Natural killer cell (primary cell): Measurements from ENCODE around the gene PCYOX1L. TPM values are rescaled to one million over a fixed set of nuclear protein-coding genes. Genes with fewer than 3 reads are reported as not detected.

Experiments used
- ATAC-seq, 3 donors: fragments of 150-1000 bp in 2 of 3; fragments of 200-7000 bp in 1 of 3; cut with Tn5 transposase; 1 replicate in 1 of 3; 2 replicates in 2 of 3; pipeline ENCODE4 v1.10.0; 2021; ENCODE audit warnings: mild to moderate bottlenecking in 2 of 3, moderate library complexity in 2 of 3
- DNase-seq, 2 donors: peaks; one replicate each; pipeline versions ENCODE4 v3.0.0 to v3.0.0-alpha.2; 2013 to 2021; ENCODE audit warnings: mixed read lengths in 1 of 2
- H3K27ac ChIP-seq: one replicate; pipeline ENCODE4 v1.5.1; 2013; ENCODE audit warnings: mild to moderate bottlenecking, low read length
- H3K27me3 ChIP-seq: one replicate; pipeline ENCODE4 v1.6.1; 2013; ENCODE audit warnings: low read length; ENCODE audit not compliant: control insufficient read depth, insufficient read depth
- H3K36me3 ChIP-seq: one replicate; pipeline ENCODE4 v1.6.1; 2013; ENCODE audit warnings: low read length; ENCODE audit not compliant: control insufficient read depth, insufficient read depth
- H3K4me1 ChIP-seq: one replicate; pipeline ENCODE4 v1.6.1; 2013; ENCODE audit warnings: low read length; ENCODE audit not compliant: control insufficient read depth, insufficient read depth
- H3K4me3 ChIP-seq: one replicate; pipeline ENCODE4 v1.5.1; 2013; ENCODE audit warnings: low read length
- H3K9me3 ChIP-seq: one replicate; pipeline ENCODE4 v1.6.1; 2013; ENCODE audit warnings: low read length; ENCODE audit not compliant: control insufficient read depth, insufficient read depth
- H3K27ac Mint-ChIP-seq, 2 donors: one replicate each; pipeline ENCODE4 v1.8.0; 2022; ENCODE audit warnings: mild to moderate bottlenecking in 2 of 2, mixed read lengths in 2 of 2, moderate library complexity in 1 of 2
- H3K27me3 Mint-ChIP-seq, 2 donors: one replicate each; pipeline ENCODE4 v1.8.0; 2022; ENCODE audit warnings: low read depth in 2 of 2, mixed read lengths in 2 of 2
- H3K36me3 Mint-ChIP-seq: one replicate; pipeline ENCODE4 v1.8.0; 2022; ENCODE audit warnings: mixed read lengths
- H3K4me1 Mint-ChIP-seq, 2 donors: one replicate each; pipeline ENCODE4 v1.8.0; 2022; ENCODE audit warnings: mixed read lengths in 2 of 2
- H3K4me3 Mint-ChIP-seq: one replicate; pipeline ENCODE4 v1.8.0; 2022; ENCODE audit warnings: mild to moderate bottlenecking, moderate library complexity, mixed read lengths
- H3K9me3 Mint-ChIP-seq, 2 donors: one replicate each; pipeline ENCODE4 v1.8.0; 2022; ENCODE audit warnings: mixed read lengths in 2 of 2
- CTCF ChIP-seq: fragments of 200-600 bp; IDR thresholded peaks from one replicate; pipeline ENCODE4 v1.8.0; 2022; ENCODE audit warnings: antibody characterized with exemption
- WGBS: methylation state at CpG from one replicate; pipeline ENCODE4 v1.1.7; 2013; ENCODE audit warnings: missing lambda C conversion rate; ENCODE audit not compliant: insufficient coverage; 5-methylcytosine and 5-hydroxymethylcytosine counted together
- intact Hi-C: fragments of 100-400 bp; cut with micrococcal nuclease; formaldehyde crosslinking; loops from one replicate; pipeline ENCODE4 v1.14.2; 2022
- total RNA-seq, 4 donors: library from RNA; stranded (reverse); fragments of 120-200 nt in 1 of 4; gene quantifications; one replicate each; pipeline versions ENCODE4 v1.2.3 to v1.2.4, GENCODE V29; 2013 to 2022

Gene PCYOX1L
- total RNA-seq, 3 donors from 2014 or later (not counting 1 experiment from before 2014, with no cell fraction given), result 16.6 to 18.1 (median 16.8) TPM

DNA sequence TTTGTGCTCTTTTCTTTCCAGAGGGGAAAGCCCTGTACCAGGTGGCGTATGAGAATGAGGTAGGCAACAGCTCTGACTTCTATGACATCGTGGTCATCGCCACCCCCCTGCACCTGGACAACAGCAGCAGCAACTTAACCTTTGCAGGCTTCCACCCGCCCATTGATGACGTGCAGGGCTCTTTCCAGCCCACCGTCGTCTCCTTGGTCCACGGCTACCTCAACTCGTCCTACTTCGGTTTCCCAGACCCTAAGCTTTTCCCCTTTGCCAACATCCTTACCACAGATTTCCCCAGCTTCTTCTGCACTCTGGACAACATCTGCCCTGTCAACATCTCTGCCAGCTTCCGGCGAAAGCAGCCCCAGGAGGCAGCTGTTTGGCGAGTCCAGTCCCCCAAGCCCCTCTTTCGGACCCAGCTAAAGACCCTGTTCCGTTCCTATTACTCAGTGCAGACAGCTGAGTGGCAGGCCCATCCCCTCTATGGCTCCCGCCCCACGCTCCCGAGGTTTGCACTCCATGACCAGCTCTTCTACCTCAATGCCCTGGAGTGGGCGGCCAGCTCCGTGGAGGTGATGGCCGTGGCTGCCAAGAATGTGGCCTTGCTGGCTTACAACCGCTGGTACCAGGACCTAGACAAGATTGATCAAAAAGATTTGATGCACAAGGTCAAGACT, 10.3 kb downstream of the PCYOX1L start:
- H3K4me3 Mint-ChIP-seq, result no peak overlapping the region
- no peaks in the 10 kb centered on the region for H3K27me3 Mint-ChIP-seq
- no peak for DNase-seq
- H3K4me1 ChIP-seq, result peaks cover 2% of the 10 kb centered on the region
- intact Hi-C loops, result no loop called here
- no peak overlapping the region for H3K27ac Mint-ChIP-seq
- no peaks in the 10 kb centered on the region for H3K36me3 ChIP-seq
- H3K27me3 ChIP-seq, result no peaks in the 10 kb centered on the region
- no peak overlapping the region for H3K4me3 ChIP-seq
- H3K36me3 Mint-ChIP-seq, result no peaks in the 10 kb centered on the region
- H3K9me3 Mint-ChIP-seq, result no peaks in the 10 kb centered on the region
- no peak for ATAC-seq
- H3K27ac ChIP-seq, result no peak overlapping the region
- 95% methylated on average over 22 of the region's 22 CpGs for WGBS
- no peaks in the 10 kb centered on the region for H3K4me1 Mint-ChIP-seq
- no peaks in the 10 kb centered on the region for H3K9me3 ChIP-seq
- no peak for TF ChIP-seq CTCF

GRCh38 chr5:149370878-149371277, 13.0 kb downstream of the PCYOX1L start:
- WGBS, result 94% methylated on average over 2 of the region's 2 CpGs
- Histone ChIP-seq H3K36me3 (no peaks in the 10 kb centered on the region), H3K4me1 (peaks cover 2% of the 10 kb centered on the region), H3K27me3 (no peaks in the 10 kb centered on the region), H3K27ac (no peak overlapping the region), H3K4me3 (no peak overlapping the region), H3K9me3 (no peaks in the 10 kb centered on the region)
- intact Hi-C loops, result loop anchor here (1.0 to 5.0 kb wide), 2 partner anchors 54 to 229 kb away; partner anchors contain the start of gene ABLIM3
- no peaks in the 10 kb centered on the region for H3K27me3 Mint-ChIP-seq
- DNase-seq, result no peak
- H3K4me1 Mint-ChIP-seq, result no peaks in the 10 kb centered on the region
- no peak for TF ChIP-seq CTCF
- no peak overlapping the region for H3K27ac Mint-ChIP-seq
- H3K9me3 Mint-ChIP-seq, result no peaks in the 10 kb centered on the region
- H3K36me3 Mint-ChIP-seq, result no peaks in the 10 kb centered on the region
- no peak for ATAC-seq
- no peak overlapping the region for H3K4me3 Mint-ChIP-seq

GRCh38 chr5:149371296-149371962, 13.6 kb downstream of the PCYOX1L start:
- Histone ChIP-seq H3K4me3 (no peak overlapping the region), H3K4me1 (peaks cover 2% of the 10 kb centered on the region), H3K36me3 (no peaks in the 10 kb centered on the region), H3K27ac (no peak overlapping the region), H3K9me3 (no peaks in the 10 kb centered on the region), H3K27me3 (no peaks in the 10 kb centered on the region)
- TF ChIP-seq CTCF, result peak; percentile 78
- DNase-seq (peak; percentile 53 to 86), ATAC-seq (peak; percentile 85 to 96 (median 93))
- intact Hi-C loops, result loop anchor here (1.0 to 5.0 kb wide), 2 partner anchors 54 to 229 kb away; partner anchors contain the start of gene ABLIM3
- Mint-ChIP-seq H3K36me3 (no peaks in the 10 kb centered on the region), H3K4me3 (no peak overlapping the region), H3K4me1 (no peaks in the 10 kb centered on the region), H3K9me3 (no peaks in the 10 kb centered on the region), H3K27ac (no peak overlapping the region), H3K27me3 (no peaks in the 10 kb centered on the region)
- WGBS, result 47% methylated on average over 12 of the region's 12 CpGs
